Measurements from ENCODE around the gene PDE4D.

GRCh38 chr5:59102437-59102836, 791.1 kb downstream of the PDE4D start:
- no peak for TF ChIP-seq EP300 (IDR thresholded peaks at IDR 0.05)
- TF ChIP-seq CTCF (IDR thresholded peaks at IDR 0.05) = no peak
- no peak for TF ChIP-seq POLR2A (IDR thresholded peaks at IDR 0.05)
